Stimulated activated CD8-positive, alpha-beta memory T cell treated with anti-CD3 and anti-CD28 coated beads, Interleukin-12 subunit alpha, Interleukin-12 subunit beta, amount 100 ng/mL, for 24 hours (primary cell): Measurements from ENCODE around the gene ABHD2.
"Not testable (repeated sequence)": the region's sequence is repeated elsewhere in the genome, so short reads cannot be mapped to it uniquely, and the experiment has no call there.

Source experiments
- DNase-seq: peaks from one replicate; pipeline ENCODE4 v3.0.0-alpha.2; 2020; ENCODE audit errors: extremely low read depth

ABHD2 gene, protein sequence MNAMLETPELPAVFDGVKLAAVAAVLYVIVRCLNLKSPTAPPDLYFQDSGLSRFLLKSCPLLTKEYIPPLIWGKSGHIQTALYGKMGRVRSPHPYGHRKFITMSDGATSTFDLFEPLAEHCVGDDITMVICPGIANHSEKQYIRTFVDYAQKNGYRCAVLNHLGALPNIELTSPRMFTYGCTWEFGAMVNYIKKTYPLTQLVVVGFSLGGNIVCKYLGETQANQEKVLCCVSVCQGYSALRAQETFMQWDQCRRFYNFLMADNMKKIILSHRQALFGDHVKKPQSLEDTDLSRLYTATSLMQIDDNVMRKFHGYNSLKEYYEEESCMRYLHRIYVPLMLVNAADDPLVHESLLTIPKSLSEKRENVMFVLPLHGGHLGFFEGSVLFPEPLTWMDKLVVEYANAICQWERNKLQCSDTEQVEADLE

DNA sequence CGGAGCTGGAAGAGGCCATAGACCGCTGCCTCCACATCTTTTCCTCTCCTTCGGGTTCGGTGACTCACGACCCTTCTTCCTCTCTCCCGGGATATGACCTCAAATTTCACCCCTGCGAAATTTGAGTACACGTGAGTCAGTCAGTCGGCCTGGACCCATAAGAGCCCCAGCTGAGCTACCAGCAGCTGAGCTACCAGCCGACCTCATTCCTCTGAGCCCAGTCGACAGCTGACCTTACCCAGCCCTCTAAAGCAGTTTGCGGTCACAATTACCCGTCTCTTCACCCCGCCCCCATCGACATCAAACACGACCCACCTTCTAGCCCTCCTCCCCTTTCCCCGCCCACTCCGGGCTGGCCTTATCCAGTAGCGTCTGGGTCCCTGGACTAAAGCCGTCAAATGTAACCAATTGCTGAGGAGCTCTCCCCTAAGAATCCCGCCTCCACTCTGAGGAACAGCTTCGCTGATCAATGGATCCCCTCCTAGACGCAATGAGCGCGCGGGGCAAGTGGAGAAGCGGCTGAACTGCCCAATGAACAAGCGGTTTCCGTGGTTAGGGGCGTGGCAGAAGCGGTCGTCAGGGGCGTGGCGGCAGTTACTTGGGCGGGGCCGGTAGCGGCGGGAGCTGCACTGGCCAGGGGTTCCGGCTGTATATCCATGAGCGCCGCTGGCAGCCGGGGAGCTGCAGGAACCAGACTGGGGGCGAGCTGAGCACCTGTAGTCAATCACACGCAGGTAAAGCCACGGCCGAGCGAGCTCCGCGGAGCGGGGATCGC, at the start of gene ABHD2:
Gene ABHD2 (plus strand): TSS at position 627 of the 775 bp plus-strand sequence. CDS start 27,872 bp downstream, outside the sequence.
- DNase-seq, result peak; percentile 92

DNA sequence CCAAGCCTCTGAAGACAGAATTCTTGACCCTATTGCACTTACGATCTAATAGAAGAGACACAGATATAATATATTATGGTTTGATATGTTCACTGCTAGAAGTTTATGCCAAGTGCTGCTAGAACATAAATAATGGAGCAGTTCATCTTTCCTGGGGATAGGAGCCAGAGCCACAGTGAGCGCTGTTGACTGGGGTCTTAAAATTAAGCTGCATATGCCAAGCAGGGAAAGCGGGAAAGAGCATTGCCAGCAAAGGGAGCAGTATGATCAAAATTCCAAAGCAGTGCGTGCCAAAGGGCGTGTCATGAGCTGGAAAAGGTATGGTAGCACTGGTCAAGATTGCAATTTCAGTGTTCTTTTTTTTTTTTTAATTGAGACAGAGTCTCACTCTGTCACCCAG, 49.1 kb upstream of the ABHD2 start:
- DNase-seq, result no peak

DNA sequence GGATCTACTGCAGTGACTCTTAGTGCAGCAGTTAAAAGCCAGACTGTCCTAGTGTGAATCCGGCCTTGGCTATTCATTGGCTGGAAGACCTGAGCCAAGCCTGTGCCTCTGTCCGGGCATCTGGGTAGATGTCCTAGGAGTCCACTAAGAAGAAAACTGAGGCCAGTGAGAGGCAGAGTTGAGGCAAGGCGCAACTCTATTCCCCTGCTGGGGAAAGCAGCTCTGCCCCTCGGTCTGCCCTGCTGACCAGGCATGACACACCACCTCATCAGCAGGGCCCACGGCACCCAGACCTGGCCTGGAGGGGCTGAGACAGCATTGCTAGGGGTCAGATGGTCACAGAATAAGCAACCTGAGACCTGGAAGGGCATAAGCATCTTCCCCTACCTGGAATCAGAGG, 46.7 kb upstream of the ABHD2 start:
- no peak for DNase-seq

DNA sequence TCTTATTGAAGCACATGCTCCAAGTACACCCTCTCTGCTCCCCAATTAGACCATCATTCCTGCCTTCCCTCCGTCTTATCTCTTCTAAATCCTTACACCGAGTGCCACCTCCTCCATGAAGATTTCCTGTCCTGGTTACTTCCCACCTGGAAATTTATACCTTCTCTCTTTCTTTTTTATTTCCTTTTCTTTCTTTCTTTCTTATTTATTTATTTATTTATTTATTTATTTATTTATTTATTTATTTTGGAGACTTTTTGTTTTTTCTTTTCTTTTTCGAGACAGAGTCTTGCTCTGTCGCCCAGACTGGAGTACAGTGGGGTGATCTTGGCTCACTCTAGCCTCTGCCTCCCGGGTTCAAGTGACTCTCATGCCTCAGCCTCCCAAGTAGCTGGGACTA, 45.9 kb upstream of the ABHD2 start:
- no peak for DNase-seq

DNA sequence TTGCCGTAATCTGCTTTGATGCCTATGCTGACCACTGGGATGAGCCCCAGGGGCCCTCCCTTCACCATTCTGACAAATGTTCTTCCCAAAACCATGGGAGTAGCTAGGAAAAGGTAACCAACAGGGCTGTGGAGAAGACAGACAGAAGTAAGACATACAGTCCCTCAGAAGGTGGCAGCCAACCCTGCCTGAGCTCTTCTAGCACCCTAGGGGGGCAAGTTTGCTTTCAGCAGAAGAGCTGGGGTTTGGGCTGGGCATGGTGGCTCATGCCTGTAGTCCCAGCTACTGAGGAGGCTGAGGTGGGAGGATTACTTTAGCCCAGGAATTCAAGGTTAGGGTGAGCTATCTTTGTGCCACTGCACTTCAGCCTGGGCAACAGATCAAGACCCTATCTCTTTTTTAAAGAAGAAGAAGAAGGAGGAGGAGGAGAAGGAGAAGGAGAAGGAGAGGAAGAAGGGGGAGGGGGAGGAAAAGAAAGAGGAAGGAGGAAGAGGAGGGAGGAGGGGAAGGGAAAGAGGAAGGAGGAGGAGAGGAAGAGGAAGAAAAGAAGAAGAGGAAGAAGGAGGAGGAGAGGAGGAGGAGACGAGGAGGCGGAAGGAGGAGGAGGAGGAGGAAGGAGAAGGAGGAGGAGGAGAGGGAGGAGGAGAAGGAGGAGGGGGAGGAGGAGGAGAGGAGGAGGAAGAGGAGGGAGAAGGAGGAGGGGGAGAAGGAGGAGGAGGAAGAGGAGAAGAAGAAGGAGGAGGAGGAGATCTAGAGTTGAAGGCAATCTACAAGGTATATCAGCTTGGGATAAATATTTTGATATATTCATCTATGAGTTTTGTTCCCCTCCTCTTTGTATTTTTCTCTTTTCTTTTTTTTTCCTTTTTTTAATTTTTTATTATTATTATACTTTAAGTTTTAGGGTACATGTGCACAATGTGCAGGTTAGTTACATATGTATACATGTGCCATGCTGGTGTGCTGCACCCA, 44.9 kb upstream of the ABHD2 start:
- no peak for DNase-seq

DNA sequence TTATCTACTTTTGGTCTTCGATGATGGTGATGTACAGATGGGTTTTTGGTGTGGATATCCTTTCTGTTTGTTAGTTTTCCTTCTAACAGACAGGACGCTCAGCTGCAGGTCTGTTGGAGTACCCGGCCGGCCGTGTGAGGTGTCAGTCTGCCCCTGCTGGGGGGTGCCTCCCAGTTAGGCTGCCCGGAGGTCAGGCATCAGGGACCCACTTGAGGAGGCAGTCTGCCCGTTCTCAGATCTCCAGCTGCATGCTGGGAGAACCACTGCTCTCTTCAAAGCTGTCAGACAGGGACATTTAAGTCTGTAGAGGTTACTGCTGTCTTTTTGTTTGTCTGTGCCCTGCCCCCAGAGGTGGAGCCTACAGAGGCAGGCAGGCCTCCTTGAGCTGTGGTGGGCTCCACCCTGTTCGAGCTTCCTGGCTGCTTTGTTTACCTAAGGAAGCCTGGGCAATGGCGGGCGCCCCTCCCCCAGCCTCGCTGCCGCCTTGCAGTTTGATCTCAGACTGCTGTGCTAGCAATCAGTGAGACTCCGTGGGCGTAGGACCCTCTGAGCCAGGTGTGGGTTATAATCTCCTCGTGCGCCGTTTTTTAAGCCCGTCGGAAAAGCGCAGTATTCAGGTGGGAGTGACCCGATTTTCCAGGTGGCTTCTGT, 39.1 kb upstream of the ABHD2 start:
- not testable (repeated sequence) for DNase-seq

DNA sequence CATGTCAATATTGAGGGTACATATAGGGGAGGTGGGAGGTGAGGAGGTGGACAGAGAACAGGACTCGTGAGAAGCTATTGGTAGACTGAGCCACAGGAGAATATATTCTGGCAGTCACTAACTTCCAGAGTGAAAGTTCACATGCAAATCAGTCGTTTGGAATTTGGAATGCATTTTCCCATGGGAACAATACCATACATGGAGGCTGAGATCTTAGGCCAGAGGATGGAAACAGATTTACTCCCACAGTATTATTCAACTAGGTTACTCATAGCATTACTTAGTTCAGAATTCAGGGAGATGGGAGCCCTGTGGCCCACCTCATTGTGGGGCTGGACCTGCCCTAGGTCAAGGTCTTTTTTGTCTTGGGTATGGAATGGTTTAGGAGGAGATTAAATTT, 36.4 kb upstream of the ABHD2 start:
- DNase-seq, result no peak

DNA sequence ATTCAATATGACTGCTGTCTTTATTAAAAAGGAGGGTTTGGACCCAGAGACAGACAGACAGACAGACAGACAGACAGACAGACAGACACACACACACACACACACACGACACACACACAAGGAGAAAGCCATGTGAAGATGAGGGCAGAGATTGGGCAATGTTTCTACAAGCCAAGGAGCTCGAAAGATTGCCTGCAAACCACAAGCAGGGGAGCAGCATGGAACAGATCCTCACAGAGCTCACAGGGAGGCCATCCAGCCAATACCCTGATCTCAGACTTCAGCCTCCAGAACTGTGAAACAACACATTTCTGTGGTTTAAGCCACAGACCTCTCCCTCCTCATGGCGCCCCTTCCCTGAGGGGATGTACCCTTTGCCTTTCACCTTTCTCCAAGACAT, 35.8 kb upstream of the ABHD2 start:
- DNase-seq, result no peak

DNA sequence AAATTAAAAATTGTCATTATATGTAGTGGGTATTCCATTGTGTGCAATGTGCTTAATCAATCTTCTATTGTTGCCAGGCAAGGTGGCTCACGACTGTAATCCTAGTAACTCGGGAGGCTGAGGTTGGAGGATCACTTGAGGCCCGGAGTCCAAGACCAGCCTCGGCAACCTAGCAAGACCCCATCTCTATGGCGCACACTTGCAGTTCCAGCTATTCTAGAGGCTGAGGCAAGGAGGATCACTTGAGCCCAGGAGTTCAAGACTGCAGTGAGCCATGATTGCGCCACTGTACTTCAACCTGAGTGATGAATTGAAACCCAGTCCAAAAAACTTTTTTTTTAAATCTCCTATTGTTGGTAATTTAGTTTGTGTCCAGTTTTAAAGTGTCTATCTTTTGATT, 33.4 kb upstream of the ABHD2 start:
- DNase-seq, result no peak

DNA sequence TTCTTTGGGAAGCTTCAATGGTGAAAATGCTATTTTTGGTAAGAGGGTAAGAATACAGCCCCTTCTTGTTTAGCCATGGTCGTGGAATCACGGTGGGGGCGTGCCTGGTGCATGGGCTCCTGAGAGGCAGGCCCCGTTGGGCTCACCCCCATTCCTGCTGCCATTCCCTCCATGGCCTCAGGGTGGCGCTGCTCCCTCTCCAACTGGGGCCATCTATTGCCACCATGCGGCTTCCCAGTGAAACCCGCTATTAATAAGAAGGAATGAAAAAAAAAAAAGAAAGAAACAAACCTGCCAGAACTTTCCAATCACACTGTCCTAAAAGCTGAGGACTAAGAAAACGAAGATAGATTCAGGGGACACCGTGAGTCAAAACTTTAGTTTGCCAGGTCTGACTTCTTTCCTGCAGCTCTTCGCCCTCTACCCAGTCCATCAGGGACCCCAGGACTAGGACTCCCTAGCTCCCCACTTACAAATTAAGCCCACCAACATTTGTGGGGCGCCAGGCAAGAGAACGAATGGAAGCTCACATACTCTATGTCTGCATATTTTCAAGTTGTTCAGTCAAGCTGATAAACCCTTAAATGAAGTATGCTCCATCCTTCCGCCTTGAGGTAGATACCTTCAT, 30.6 kb upstream of the ABHD2 start:
- peak; percentile 41 for DNase-seq

DNA sequence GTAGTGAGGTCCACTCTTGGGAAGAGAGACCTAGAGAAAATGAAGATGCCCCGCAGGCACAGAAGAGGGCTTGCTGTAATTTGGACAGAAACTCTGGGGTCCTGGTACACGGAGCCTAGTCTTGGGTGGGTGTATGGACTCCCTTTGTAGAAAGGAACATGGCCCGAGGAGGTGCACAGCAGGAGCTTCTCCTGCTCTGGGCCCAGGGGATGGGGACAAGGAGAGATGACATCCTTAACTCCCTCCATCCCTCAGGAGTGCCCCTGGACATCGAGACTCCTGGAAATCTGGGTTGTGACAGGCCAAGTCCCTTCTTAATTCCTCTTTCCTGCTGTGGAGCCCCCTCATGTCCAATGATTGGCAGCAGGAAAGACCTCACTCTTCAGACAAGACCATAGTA, 29.9 kb upstream of the ABHD2 start:
- DNase-seq, result no peak

DNA sequence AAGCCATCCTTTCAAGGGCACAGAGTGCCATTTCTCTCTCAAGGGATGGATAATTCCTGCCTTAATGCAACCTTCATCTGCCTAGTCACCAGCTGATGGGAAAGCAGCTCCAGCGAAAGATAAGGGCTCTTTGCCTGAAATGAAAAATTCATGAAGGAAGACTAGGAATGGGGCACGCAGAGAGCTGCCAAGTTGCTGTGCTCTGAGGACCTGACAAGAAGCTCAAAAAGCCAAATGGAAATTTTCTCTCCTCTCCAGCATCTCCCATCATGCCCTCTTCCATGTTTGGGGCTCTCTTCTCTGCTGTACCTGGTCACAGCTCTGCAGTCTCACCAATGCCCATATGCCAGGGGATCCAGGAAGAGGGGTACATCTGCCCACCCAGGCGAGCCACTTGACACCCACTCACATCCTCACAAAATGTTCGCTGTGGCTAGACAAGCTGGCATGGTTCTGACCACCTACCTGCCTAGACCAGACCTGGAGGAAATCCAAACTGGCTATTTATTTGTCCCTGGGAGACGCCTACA, 29.3 kb upstream of the ABHD2 start:
- DNase-seq, result no peak

DNA sequence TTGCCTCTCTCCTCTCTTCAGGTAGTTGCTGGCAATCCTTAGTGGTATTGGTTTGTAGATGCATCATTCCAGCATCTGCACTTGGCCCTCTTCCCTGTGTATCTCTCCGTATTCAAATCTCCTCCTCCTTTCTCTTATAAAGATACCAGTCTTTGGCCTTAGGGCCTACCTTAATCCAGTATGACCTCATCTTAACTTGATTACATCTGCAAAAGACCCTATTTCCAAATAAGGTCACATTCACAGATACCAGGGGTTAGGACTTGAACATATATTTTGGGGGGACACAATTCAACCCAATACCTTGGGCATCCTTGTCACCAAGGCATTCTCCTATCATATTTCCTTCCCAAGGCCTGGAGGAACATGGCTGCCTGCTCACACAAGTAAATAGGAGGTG, 22.0 kb upstream of the ABHD2 start:
- no peak for DNase-seq

DNA sequence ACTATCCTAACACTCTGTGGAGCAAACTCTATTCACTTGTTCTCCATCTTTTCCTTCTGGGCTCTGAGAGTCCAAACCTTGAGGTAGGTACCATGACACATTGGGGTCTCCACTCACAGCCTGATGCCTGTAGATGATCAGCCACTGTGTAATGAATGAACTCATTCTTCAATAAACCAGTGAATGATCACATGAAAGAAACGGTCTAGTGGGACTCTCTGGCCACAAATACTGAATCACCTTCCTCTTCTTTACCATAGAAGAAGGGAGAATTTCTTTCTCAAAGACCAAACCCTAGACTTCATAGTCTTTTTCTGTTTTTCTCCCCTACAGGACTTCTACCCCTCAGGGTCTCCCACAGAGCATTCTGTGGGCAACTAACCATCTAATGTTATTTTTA, 20.5 kb upstream of the ABHD2 start:
- DNase-seq, result no peak

DNA sequence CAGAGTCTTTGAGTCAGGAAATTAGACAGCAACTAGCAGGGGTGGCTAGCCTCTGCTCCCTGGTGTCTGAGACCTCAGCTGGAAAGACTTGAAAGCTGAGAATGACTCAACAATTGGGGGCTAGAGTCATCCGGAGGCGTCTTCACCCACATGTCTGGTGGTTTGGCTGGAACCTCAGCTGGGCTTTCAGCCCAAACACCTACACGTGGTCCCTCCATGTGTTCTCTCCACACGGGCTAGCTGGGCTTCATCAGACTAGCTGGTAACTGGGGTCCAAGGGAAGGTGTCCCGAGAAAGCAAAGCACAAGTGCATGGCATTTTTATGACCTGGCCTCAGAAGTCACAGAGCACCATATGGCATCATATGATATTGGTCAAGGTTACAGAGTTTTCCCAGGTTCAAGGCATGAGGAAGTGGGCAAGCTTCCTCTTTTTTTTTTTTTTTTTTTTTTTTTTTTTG, 19.9 kb upstream of the ABHD2 start:
- DNase-seq, result no peak

DNA sequence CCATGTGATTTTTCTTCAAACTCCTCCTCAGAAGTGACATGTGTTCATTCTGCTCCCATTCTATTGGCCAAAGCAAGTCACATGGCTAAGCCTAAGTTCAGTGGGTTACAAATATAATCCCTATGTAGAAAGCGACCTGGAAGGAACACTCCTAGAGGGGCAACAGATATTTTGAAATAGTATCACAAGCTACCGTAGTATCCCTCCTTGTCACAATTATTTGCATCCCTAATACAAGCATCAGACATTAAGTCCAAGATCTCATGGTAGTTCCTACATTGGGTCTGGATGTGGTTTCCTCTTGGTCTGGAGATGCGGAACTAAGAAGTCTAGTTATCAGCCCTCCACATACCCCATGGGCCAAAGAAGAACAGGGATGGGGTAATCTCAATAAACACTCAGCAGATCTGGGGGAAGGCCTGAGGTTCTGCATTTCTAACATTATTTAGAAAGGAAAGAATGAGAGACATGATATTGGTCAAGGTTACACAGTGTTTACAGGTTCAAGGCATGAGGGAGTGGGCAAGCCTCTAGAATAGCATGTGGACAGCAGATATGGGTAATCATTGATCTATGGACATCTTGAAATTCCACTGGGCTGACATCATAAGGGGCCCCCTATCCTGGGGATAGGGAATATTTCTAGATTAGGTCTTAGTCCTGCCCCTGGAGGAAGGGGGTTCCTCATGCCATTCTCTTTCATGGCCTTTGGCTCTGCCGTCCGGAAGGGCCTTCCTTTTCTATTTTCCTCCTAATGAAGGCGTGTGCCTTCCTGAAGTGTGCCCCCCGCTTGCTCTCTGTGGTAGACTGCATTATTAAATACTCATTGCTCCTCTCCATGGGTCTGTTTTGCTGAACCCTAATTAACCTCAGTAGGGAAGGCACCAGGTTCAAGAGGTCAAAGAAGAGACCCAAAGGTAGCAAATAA, 17.8 kb upstream of the ABHD2 start:
- no peak for DNase-seq

DNA sequence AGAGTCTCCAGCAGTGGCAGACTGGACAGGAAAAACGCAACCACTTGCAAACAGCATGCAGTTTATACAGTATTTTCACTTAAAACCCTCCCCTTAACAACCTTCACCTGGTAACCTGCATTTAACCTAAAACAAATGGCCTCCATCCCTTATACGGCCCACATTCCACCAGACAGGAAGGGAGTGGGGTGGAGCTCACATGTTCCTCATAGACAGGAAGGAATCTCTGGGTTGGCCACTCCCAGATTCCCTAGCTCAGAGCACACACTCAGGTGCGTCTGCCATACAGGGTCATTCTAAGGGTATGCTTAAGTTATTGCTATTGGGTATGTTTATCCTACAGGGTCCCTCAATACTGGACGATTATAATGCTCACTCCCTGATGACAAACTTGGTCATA, 16.8 kb upstream of the ABHD2 start:
- DNase-seq, result no peak

DNA sequence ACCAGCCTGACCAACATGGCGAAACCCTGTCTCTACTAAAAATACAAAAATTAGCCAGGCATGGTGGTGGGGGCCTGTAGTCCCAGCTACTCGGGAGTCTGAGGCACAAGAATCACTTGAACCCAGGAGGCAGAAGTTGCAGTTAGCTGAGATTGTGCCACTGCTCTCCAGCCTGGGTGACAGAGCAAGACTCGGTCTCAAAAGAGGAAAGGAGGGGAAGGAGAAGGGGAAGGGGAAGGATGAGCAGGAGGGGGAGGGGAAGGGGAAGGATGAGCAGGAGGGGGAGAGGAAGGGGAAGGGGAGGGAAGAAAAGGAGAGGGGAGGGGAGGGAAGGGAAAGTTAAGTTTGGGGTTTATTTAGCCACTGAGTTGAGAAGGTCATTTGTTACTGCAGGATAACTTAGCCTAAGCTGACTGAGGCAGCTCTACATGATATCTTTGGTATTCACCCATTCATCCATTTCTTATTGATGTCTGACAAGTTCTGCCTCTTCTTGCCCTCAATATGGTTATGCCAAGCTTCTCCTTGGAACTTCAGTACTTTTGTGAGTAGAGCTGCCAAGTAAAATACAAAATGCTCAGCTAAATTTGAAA, 15.9 kb upstream of the ABHD2 start:
- no peak for DNase-seq

DNA sequence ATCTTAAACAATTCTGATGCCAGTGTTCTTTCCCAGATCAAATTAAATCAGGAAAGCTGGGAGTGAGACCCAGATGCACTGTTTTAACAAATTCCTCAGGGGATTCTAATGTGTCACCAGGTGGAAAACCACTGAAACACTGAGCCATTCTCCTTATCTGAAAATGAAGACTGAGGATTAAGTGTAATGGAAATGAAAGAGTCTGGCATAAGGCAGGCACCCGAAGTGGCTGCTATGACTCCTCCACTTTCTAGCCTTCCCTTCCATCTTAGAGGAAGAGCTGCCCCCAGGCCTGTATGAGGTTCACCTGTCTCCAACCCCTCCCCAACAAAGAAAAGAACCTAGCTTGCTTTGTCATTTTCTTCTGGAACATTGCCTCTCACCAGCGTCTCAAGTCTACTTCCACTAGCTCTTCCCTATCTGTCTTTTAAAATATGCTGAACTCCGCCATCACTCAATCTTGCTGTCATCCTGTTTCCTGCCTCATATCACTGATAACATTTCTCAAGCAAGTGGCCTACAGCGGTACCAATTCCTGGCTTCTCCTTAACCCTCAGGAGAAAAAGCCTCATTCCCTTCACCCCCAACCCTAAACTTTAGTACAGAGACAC, 13.7 kb upstream of the ABHD2 start:
- DNase-seq, result no peak
